H9 (cell line): ENCODE results near the gene NLGN3. TPM values are rescaled to one million over a fixed set of nuclear protein-coding genes. Genes with fewer than 3 reads are reported as not detected.

Experiments
- DNase-seq: peaks from one replicate; pipeline ENCODE4 v3.0.0-alpha.2; 2017
- H2AFZ ChIP-seq: one replicate; pipeline ENCODE4 v1.6.1; 2013; ENCODE audit warnings: mild to moderate bottlenecking, low read length, control low read depth, moderate library complexity
- H2AK5ac ChIP-seq: 2 replicates; pipeline ENCODE4 v1.6.1; 2013; ENCODE audit warnings: low read length, control low read depth, mixed read lengths; ENCODE audit not compliant: insufficient read length
- H2BK120ac ChIP-seq: one replicate; pipeline ENCODE4 v1.6.1; 2013; ENCODE audit warnings: low read depth, mild to moderate bottlenecking, low read length, control low read depth, inconsistent platforms; ENCODE audit not compliant: poor library complexity, severe bottlenecking
- H2BK12ac ChIP-seq: 2 replicates; pipeline ENCODE4 v1.6.1; 2013; ENCODE audit warnings: low read length, control low read depth, mixed read lengths, low read depth; ENCODE audit not compliant: insufficient read length
- H2BK15ac ChIP-seq: 2 replicates; pipeline ENCODE4 v1.6.1; 2013; ENCODE audit warnings: low read depth, low read length, control low read depth
- H2BK20ac ChIP-seq: one replicate; pipeline ENCODE4 v1.6.1; 2013; ENCODE audit warnings: low read depth, mild to moderate bottlenecking, low read length, control low read depth, inconsistent platforms; ENCODE audit not compliant: poor library complexity, severe bottlenecking
- H2BK5ac ChIP-seq: 2 replicates; pipeline ENCODE4 v1.6.1; 2013; ENCODE audit warnings: low read length, control low read depth, mixed read lengths; ENCODE audit not compliant: insufficient read length
- H3K14ac ChIP-seq: 2 replicates; pipeline ENCODE4 v1.6.1; 2013; ENCODE audit warnings: low read length, control low read depth; ENCODE audit not compliant: insufficient read depth
- H3K18ac ChIP-seq: 2 replicates; pipeline ENCODE4 v1.6.1; 2013; ENCODE audit warnings: low read depth, mild to moderate bottlenecking, mixed read lengths, low read length, control low read depth; ENCODE audit not compliant: insufficient read length
- H3K23ac ChIP-seq: 2 replicates; pipeline ENCODE4 v1.6.1; 2013; ENCODE audit warnings: low read length, control low read depth, mixed read lengths, low read depth; ENCODE audit not compliant: insufficient read length
- H3K23me2 ChIP-seq: 2 replicates; pipeline ENCODE4 v1.6.1; 2013; ENCODE audit warnings: low read depth, mild to moderate bottlenecking, mixed read lengths, low read length, control low read depth; ENCODE audit not compliant: insufficient read length, poor library complexity, severe bottlenecking
- H3K27ac ChIP-seq: 2 replicates; pipeline ENCODE4 v1.5.1; 2013; ENCODE audit warnings: low read length, control low read depth, mixed read lengths, low read depth; ENCODE audit not compliant: insufficient read length
- H3K27me3 ChIP-seq: 2 replicates; pipeline ENCODE4 v1.6.1; 2013; ENCODE audit warnings: low read length, control low read depth, inconsistent platforms; ENCODE audit not compliant: insufficient read depth
- H3K4ac ChIP-seq: 2 replicates; pipeline ENCODE4 v1.6.1; 2013; ENCODE audit warnings: low read depth, mild to moderate bottlenecking, control low read depth, inconsistent platforms, low read length, moderate library complexity
- H3K4me1 ChIP-seq: 2 replicates; pipeline ENCODE4 v1.6.1; 2013; ENCODE audit warnings: low read length, control low read depth, inconsistent platforms; ENCODE audit not compliant: insufficient read depth
- H3K4me2 ChIP-seq: 2 replicates; pipeline ENCODE4 v1.6.1; 2013; ENCODE audit warnings: low read length, control low read depth, mixed read lengths; ENCODE audit not compliant: insufficient read length, insufficient read depth
- H3K56ac ChIP-seq: 2 replicates; pipeline ENCODE4 v1.6.1; 2013; ENCODE audit warnings: low read depth, mild to moderate bottlenecking, mixed read lengths, low read length, control low read depth; ENCODE audit not compliant: insufficient read length
- H3K79me1 ChIP-seq: 2 replicates; pipeline ENCODE4 v1.6.1; 2013; ENCODE audit warnings: low read depth, mild to moderate bottlenecking, moderate library complexity, low read length, control low read depth, inconsistent platforms; ENCODE audit not compliant: insufficient read depth, poor library complexity, severe bottlenecking
- H3K79me2 ChIP-seq: 2 replicates; pipeline ENCODE4 v1.6.1; 2013; ENCODE audit warnings: low read length, control low read depth, inconsistent platforms; ENCODE audit not compliant: insufficient read depth
- H3K9ac ChIP-seq: 2 replicates; pipeline ENCODE4 v1.6.1; 2013; ENCODE audit warnings: low read length, control low read depth, mixed read lengths; ENCODE audit not compliant: insufficient read length; ENCODE audit errors: extremely low read depth
- H3K9me3 ChIP-seq: one replicate; pipeline ENCODE4 v1.6.1; 2013; ENCODE audit warnings: low read depth, low read length, inconsistent platforms; ENCODE audit not compliant: control insufficient read depth
- H3T11ph ChIP-seq: one replicate; pipeline ENCODE4 v1.6.1; 2013; ENCODE audit warnings: mild to moderate bottlenecking, low read length, control low read depth, inconsistent platforms
- H4K20me1 ChIP-seq: one replicate; pipeline ENCODE4 v1.6.1; 2013; ENCODE audit not compliant: control insufficient read depth, insufficient read length, insufficient read depth
- H4K5ac ChIP-seq: 2 replicates; pipeline ENCODE4 v1.6.1; 2013; ENCODE audit warnings: low read depth, mild to moderate bottlenecking, mixed read lengths, low read length, control low read depth; ENCODE audit not compliant: insufficient read length
- H4K8ac ChIP-seq: replicated peaks from 2 replicates; pipeline ENCODE4 v1.6.1; 2013; ENCODE audit warnings: low read length, control low read depth, mixed read lengths, low read depth; ENCODE audit not compliant: insufficient read length
- H4K91ac ChIP-seq: 2 replicates; pipeline ENCODE4 v1.6.1; 2013; ENCODE audit warnings: low read depth, mild to moderate bottlenecking, moderate library complexity, mixed read lengths, low read length, control low read depth; ENCODE audit not compliant: insufficient read length
- H3K27ac Mint-ChIP-seq, 3 experiments: 2 replicates in 2 of 3; 3 replicates in 1 of 3; pipeline ENCODE4 v1.8.0; 2020 to 2021; ENCODE audit warnings: mixed read lengths in 3 of 3, mild to moderate bottlenecking in 1 of 3, moderate library complexity in 1 of 3
- H3K27me3 Mint-ChIP-seq: 2 replicates; pipeline ENCODE4 v1.8.0; 2021; ENCODE audit warnings: low read depth, mild to moderate bottlenecking, moderate library complexity, mixed read lengths
- H3K36me3 Mint-ChIP-seq, 3 experiments: 2 replicates in 2 of 3; 3 replicates in 1 of 3; pipeline ENCODE4 v1.8.0; 2020 to 2021; ENCODE audit warnings: low read depth in 3 of 3, mixed read lengths in 3 of 3; ENCODE audit not compliant: insufficient read depth in 1 of 3
- H3K4me1 Mint-ChIP-seq, 2 experiments: 2 replicates each; pipeline ENCODE4 v1.8.0; 2020; ENCODE audit warnings: mixed read lengths in 2 of 2
- H3K4me3 Mint-ChIP-seq, 2 experiments: 2 replicates in 1 of 2; 3 replicates in 1 of 2; pipeline ENCODE4 v1.8.0; 2020 to 2021; ENCODE audit warnings: mild to moderate bottlenecking in 2 of 2, mixed read lengths in 2 of 2, moderate library complexity in 1 of 2
- H3K9me3 Mint-ChIP-seq, 2 experiments: 2 replicates in 1 of 2; 3 replicates in 1 of 2; pipeline ENCODE4 v1.8.0; 2020; ENCODE audit warnings: mild to moderate bottlenecking in 2 of 2, mixed read lengths in 2 of 2, moderate library complexity in 1 of 2
- WGBS: extraction: QIAGEN DNeasy Blood & Tissue Kit; methylation state at CpG from one replicate; pipeline ENCODE4 v1.1.7; 2013; ENCODE audit warnings: missing lambda C conversion rate, low lambda C conversion rate, mixed read lengths; ENCODE audit not compliant: insufficient read length; ENCODE audit errors: extremely low coverage; 5-methylcytosine and 5-hydroxymethylcytosine counted together
- total RNA-seq: library from RNA; stranded (reverse); gene quantifications from 2 replicates; pipeline ENCODE4 v1.2.1, GENCODE V29; 2021
- TF ChIP-seq, protein P1 (sequence below): fragments of 200-600 bp; sonication (generic); conservative IDR thresholded peaks from 3 replicates; pipeline ENCODE4 v1.8.0; 2021; ENCODE audit warnings: antibody characterized with exemption, mild to moderate bottlenecking

Gene NLGN3
- total RNA-seq, 1 experiment from 2014 or later = 3.6 TPM

GRCh38 chrX:71158603-71159002, 14.0 kb downstream of the NLGN3 start:
- H3K23me2 ChIP-seq = no peaks in the 10 kb centered on the region
- no peak overlapping the region for H2AFZ ChIP-seq
- Mint-ChIP-seq H3K4me3 (no peak overlapping the region), H3K36me3 (peaks cover 4 to 17% (median 15%) of the 10 kb centered on the region in 3 experiments), H3K27ac (no peak overlapping the region), H3K27me3 (no peaks in the 10 kb centered on the region; the same call in 1 of the 2 replicates), H3K9me3 (peaks cover 70 to 72% of the 10 kb centered on the region in 2 experiments), H3K4me1 (peaks cover 9 to 12% of the 10 kb centered on the region in 2 experiments; a peak in 3 of 4 replicates)
- no peak overlapping the region for H3K4me2 ChIP-seq
- H4K20me1 ChIP-seq = no peaks in the 10 kb centered on the region
- H4K8ac ChIP-seq = no peak overlapping the region
- no peak overlapping the region for H3K27ac ChIP-seq
- H2BK20ac ChIP-seq = no peak overlapping the region
- no peaks in the 10 kb centered on the region for H3K27me3 ChIP-seq
- H4K5ac ChIP-seq = no peak overlapping the region
- no peak overlapping the region for H3K56ac ChIP-seq
- H3K9me3 ChIP-seq = peaks cover 28% of the 10 kb centered on the region
- H2BK12ac ChIP-seq = no peak overlapping the region
- H3T11ph ChIP-seq = no peak overlapping the region
- no peak overlapping the region for H2BK120ac ChIP-seq
- H3K4ac ChIP-seq = no peak overlapping the region
- H3K79me2 ChIP-seq = no peaks in the 10 kb centered on the region
- no peak overlapping the region for H2BK5ac ChIP-seq
- H2AK5ac ChIP-seq = no peak overlapping the region
- TF ChIP-seq, protein P1, sequence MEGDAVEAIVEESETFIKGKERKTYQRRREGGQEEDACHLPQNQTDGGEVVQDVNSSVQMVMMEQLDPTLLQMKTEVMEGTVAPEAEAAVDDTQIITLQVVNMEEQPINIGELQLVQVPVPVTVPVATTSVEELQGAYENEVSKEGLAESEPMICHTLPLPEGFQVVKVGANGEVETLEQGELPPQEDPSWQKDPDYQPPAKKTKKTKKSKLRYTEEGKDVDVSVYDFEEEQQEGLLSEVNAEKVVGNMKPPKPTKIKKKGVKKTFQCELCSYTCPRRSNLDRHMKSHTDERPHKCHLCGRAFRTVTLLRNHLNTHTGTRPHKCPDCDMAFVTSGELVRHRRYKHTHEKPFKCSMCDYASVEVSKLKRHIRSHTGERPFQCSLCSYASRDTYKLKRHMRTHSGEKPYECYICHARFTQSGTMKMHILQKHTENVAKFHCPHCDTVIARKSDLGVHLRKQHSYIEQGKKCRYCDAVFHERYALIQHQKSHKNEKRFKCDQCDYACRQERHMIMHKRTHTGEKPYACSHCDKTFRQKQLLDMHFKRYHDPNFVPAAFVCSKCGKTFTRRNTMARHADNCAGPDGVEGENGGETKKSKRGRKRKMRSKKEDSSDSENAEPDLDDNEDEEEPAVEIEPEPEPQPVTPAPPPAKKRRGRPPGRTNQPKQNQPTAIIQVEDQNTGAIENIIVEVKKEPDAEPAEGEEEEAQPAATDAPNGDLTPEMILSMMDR = no peak
- H3K14ac ChIP-seq = no peak overlapping the region
- no peak overlapping the region for H2BK15ac ChIP-seq
- WGBS = no CpG with 5 or more reads among the region's 6 CpGs
- no peak overlapping the region for H3K23ac ChIP-seq
- no peak overlapping the region for H3K18ac ChIP-seq
- H3K9ac ChIP-seq = no peak overlapping the region
- DNase-seq = no peak
- H4K91ac ChIP-seq = no peak overlapping the region
- H3K4me1 ChIP-seq = no peaks in the 10 kb centered on the region
- no peaks in the 10 kb centered on the region for H3K79me1 ChIP-seq
